ENCODE measurements around the gene RNF152.

RNF152 gene

DNA sequence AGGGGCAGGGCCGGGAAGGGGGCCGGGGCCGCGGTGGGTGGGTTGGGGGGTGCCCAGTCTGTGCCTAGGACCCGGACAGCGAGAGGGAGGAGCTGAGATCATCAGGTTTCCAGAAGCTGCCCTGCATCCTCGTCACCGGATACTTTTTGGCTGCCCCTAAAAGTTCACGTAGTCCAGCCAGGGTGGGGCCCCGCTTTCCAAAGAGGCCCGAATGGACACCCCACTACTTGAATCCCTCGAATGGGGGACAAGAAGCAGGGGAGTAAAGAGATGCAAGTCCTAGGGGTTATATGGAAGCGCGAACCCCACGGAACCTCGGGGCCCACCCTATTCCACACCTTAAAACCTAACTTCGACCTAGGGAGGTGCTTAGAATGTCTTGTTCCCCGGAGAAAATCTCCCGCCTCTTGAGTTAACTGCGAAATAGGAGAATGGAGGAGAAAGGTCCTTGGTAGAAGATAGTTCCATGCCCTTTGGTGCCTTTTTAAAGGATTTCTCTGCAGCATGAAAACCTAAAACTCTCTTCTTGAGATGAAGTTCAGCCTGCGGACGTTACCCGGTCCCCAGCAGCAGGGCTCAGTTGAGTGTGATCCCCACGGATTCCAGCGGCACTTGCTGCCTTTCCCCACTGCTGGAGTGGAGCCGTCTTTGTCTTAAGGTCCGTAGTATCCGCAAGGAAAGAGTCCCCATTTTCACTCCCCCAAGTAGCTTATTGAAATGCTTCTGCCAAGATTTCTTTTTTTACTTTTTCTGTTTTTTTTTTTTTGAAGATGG, 2.1 kb upstream of the RNF152 start:
- peaks cover 0 to 4% of the 10 kb centered on the region in 2 donors for H3K27me3 ChIP-seq (ENCODE audit: control insufficient read depth in 1 of 2, insufficient read depth in 2 of 2, low read length in 2 of 2)
- H3K27ac ChIP-seq (ENCODE audit: low read depth, low read length), result no peak overlapping the region
- peak overlapping the region in 1 of 2 donors; percentile 42 for H3K9ac ChIP-seq (ENCODE audit: low read depth in 1 of 2, low read length in 2 of 2)
- H3K9me3 ChIP-seq (ENCODE audit: control insufficient read depth in 1 of 2, low read length in 2 of 2), result no peaks in the 10 kb centered on the region
- H3K4me1 ChIP-seq (ENCODE audit: control insufficient read depth in 1 of 2, insufficient read depth in 2 of 2, low read length in 2 of 2), result peaks cover 4 to 23% of the 10 kb centered on the region in 2 donors
- peak overlapping the region; percentile 58 to 66 for H3K4me3 ChIP-seq (ENCODE audit: low read depth in 1 of 2, low read length in 2 of 2)
- peaks cover 0 to 7% of the 10 kb centered on the region in 2 donors for H3K36me3 ChIP-seq (ENCODE audit: control insufficient read depth in 1 of 2, insufficient read depth in 2 of 2, low read length in 2 of 2)

DNA sequence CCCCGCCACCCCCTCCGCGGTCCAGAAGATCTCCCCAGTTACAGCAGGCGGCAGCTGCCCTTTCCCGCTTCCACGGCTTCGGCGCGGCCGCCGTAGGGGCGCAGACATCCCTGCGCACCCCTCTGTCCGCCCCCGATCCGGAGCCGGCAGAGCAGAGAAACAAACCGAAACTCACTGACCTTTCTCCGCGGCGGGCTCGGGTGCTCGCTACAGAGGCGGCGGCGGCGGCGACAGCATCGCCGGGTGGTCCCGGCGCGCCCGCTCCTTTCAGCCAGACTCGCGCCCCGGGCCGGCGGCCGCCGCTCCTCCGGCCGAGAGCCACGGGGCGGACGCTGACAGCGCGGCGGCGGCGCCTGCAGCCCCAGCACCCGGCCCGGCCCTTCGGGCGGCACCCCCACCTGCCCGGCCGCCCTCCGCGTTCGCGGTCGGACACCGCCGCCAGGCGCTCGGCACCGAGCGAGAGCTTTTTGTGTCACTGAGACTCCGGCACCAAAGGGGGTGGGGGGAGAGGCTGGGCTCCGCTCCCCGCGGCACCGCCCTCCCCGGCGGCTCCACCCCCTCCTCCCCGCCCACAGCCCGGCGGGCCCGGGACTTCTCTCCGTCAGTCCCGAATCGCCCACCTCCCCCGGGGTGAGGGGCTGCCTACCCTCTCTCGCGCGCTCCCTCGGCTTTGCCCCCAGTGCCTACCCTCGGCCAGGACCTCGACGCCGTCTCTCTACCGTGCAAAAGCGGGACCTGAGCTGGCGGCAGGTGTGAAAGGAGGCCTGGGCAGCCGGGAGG, 1.4 kb upstream of the RNF152 start:
- no peaks in the 10 kb centered on the region for H3K9me3 ChIP-seq (ENCODE audit: control insufficient read depth in 1 of 2, low read length in 2 of 2)

DNA sequence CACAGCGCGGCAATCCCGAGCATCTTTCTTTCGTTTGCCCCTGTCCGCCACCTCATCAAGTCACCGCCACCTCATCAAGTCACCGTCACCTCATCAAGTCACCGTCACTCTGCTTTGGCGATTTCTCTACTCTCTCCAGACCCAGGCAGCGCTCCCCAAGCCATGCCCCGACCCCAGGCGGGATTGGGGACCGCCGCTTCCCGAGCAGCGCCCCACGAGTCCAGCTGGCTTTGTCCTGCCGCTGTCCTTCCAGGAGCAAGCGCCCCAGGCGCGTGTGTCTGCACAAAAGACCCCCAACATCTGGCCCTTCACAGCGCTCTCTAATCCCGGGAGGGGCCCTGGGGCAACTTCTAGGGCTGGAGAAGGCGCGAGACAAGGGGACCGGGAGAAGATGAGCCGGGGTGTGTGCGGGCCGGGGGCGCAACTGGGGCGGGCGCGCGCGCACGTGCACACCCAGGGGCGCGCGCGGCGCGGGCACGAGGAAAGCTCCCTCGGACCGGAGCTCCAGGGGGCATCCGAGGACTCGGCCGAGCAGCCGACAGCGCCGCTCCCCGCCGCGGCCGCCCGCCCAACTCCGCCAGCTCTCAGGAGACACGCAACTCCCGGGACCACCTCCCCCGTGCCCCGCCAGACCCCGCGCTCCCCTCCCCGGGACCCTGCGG, 633 bp upstream of the RNF152 start:
- Histone ChIP-seq H3K9me3 (ENCODE audit: control insufficient read depth in 1 of 2, low read length in 2 of 2) (no peaks in the 10 kb centered on the region), H3K27me3 (ENCODE audit: control insufficient read depth in 1 of 2, insufficient read depth in 2 of 2, low read length in 2 of 2) (peaks cover 0 to 4% of the 10 kb centered on the region in 2 donors), H3K4me3 (ENCODE audit: low read depth in 1 of 2, low read length in 2 of 2) (peak overlapping the region; percentile 80 to 86), H3K9ac (ENCODE audit: low read depth in 1 of 2, low read length in 2 of 2) (peak overlapping the region; percentile 63 to 80), H3K27ac (ENCODE audit: low read depth, low read length) (peak overlapping the region; percentile 63), H3K4me1 (ENCODE audit: control insufficient read depth in 1 of 2, insufficient read depth in 2 of 2, low read length in 2 of 2) (peaks cover 4 to 21% of the 10 kb centered on the region in 2 donors), H3K36me3 (ENCODE audit: control insufficient read depth in 1 of 2, insufficient read depth in 2 of 2, low read length in 2 of 2) (peaks cover 0 to 7% of the 10 kb centered on the region in 2 donors)

More for the DNA sequence above, 1.4 kb upstream of the RNF152 start:
- Histone ChIP-seq H3K27me3 (ENCODE audit: control insufficient read depth in 1 of 2, insufficient read depth in 2 of 2, low read length in 2 of 2) (peaks cover 0 to 4% of the 10 kb centered on the region in 2 donors), H3K36me3 (ENCODE audit: control insufficient read depth in 1 of 2, insufficient read depth in 2 of 2, low read length in 2 of 2) (peaks cover 0 to 7% of the 10 kb centered on the region in 2 donors), H3K27ac (ENCODE audit: low read depth, low read length) (peak overlapping the region; percentile 63), H3K4me1 (ENCODE audit: control insufficient read depth in 1 of 2, insufficient read depth in 2 of 2, low read length in 2 of 2) (peaks cover 4 to 23% of the 10 kb centered on the region in 2 donors), H3K9ac (ENCODE audit: low read depth in 1 of 2, low read length in 2 of 2) (peak overlapping the region; percentile 63), H3K4me3 (ENCODE audit: low read depth in 1 of 2, low read length in 2 of 2) (peak overlapping the region; percentile 80 to 86)

DNA sequence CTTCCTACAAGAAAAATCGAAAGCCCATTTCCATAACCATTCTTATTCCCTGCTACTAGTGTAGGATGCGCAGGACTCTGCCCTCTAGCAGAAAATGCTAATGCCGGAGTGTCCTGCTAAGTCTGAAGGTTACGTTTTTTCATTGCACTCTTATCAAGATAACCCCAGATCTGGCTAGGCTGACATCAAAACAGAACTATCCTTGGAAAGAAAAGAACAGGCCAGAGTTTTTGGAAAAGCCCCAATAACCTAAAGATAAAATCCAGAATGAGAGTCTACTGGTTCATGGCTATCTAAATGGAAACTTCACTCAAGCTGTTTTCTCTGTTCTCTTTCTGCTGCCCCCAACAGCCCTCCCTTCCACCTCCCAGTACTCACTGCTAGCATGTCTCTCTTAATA, 913 bp downstream of the RNF152 start:
- H3K36me3 ChIP-seq (ENCODE audit: control insufficient read depth in 1 of 2, insufficient read depth in 2 of 2, low read length in 2 of 2), result peaks cover 0 to 7% of the 10 kb centered on the region in 2 donors
- no peak overlapping the region for H3K27ac ChIP-seq (ENCODE audit: low read depth, low read length)
- H3K4me1 ChIP-seq (ENCODE audit: control insufficient read depth in 1 of 2, insufficient read depth in 2 of 2, low read length in 2 of 2), result peaks cover 4 to 28% of the 10 kb centered on the region in 2 donors
- no peak overlapping the region for H3K9ac ChIP-seq (ENCODE audit: low read depth in 1 of 2, low read length in 2 of 2)
- H3K9me3 ChIP-seq (ENCODE audit: control insufficient read depth in 1 of 2, low read length in 2 of 2), result no peaks in the 10 kb centered on the region
- peaks cover 0 to 2% of the 10 kb centered on the region in 2 donors for H3K27me3 ChIP-seq (ENCODE audit: control insufficient read depth in 1 of 2, insufficient read depth in 2 of 2, low read length in 2 of 2)
- peak overlapping the region in 1 of 2 donors; percentile 80 for H3K4me3 ChIP-seq (ENCODE audit: low read depth in 1 of 2, low read length in 2 of 2)

DNA sequence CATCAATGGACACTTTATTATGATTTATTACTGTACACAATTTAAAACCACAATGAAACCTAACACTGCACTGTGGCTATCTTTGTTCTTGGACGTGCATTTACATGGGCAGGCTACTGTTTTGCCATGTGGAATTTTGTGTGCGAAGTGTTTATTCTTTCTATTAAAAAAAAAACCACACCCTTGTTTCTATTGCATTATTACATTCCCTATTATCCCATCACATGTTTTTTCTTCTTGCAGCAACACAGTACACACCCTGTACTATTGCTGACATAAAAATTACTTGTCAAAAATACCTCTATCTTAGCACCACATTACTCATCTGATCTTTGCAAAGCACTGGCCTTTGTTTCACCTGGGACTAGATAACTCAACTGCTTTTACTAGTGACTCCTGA, 1.5 kb downstream of the RNF152 start:
- Histone ChIP-seq H3K9me3 (ENCODE audit: control insufficient read depth in 1 of 2, low read length in 2 of 2) (no peaks in the 10 kb centered on the region), H3K27me3 (ENCODE audit: control insufficient read depth in 1 of 2, insufficient read depth in 2 of 2, low read length in 2 of 2) (no peaks in the 10 kb centered on the region), H3K9ac (ENCODE audit: low read depth in 1 of 2, low read length in 2 of 2) (no peak overlapping the region), H3K4me3 (ENCODE audit: low read depth in 1 of 2, low read length in 2 of 2) (no peak overlapping the region), H3K27ac (ENCODE audit: low read depth, low read length) (no peak overlapping the region), H3K36me3 (ENCODE audit: control insufficient read depth in 1 of 2, insufficient read depth in 2 of 2, low read length in 2 of 2) (peaks cover 0 to 7% of the 10 kb centered on the region in 2 donors), H3K4me1 (ENCODE audit: control insufficient read depth in 1 of 2, insufficient read depth in 2 of 2, low read length in 2 of 2) (peaks cover 4 to 28% of the 10 kb centered on the region in 2 donors)

DNA sequence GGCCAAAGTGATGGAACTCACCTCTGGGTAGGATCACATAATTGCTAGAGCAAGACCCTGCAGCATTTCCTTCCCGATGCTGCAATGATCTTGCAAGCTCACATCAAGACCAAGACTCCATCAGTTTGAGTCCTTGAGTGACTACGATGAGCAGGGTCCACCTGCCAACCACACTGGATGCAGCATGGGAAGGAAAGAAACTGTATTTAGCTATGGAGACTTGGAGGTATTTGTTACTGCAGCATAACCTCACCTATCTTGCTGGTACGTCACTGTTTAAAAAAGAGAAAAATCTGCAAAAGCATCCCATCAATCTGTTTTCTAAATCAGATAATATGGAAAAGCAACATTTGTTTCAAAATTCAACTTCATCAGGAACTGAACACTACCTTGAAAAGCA, 2.5 kb downstream of the RNF152 start:
- peaks cover 4 to 28% of the 10 kb centered on the region in 2 donors for H3K4me1 ChIP-seq (ENCODE audit: control insufficient read depth in 1 of 2, insufficient read depth in 2 of 2, low read length in 2 of 2)
- H3K9me3 ChIP-seq (ENCODE audit: control insufficient read depth in 1 of 2, low read length in 2 of 2), result no peaks in the 10 kb centered on the region
- no peak overlapping the region for H3K4me3 ChIP-seq (ENCODE audit: low read depth in 1 of 2, low read length in 2 of 2)
- no peak overlapping the region for H3K9ac ChIP-seq (ENCODE audit: low read depth in 1 of 2, low read length in 2 of 2)
- no peaks in the 10 kb centered on the region for H3K27me3 ChIP-seq (ENCODE audit: control insufficient read depth in 1 of 2, insufficient read depth in 2 of 2, low read length in 2 of 2)
- H3K27ac ChIP-seq (ENCODE audit: low read depth, low read length), result no peak overlapping the region
- peaks cover 0 to 7% of the 10 kb centered on the region in 2 donors for H3K36me3 ChIP-seq (ENCODE audit: control insufficient read depth in 1 of 2, insufficient read depth in 2 of 2, low read length in 2 of 2)

DNA sequence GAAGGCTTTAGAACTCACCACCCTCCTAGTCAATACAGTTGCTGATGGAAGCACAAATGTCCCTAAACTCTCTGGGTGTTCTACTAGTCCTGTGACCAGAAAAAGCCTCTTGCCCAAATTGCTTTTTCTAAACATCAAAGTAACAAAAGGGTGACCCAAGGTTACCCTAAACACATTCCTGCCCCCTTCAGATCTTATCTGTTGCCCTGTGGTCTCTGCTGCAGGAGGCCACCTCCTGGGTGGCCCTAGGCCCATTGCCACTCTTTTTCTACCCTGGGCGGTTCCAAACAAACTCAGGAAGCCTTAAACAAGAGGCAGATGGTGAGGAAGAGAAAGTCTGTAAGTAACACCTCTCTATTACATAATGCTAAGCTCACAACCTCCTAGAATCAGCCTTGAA, 3.3 kb downstream of the RNF152 start:
- Histone ChIP-seq H3K27ac (ENCODE audit: low read depth, low read length) (no peak overlapping the region), H3K27me3 (ENCODE audit: control insufficient read depth in 1 of 2, insufficient read depth in 2 of 2, low read length in 2 of 2) (no peaks in the 10 kb centered on the region), H3K9me3 (ENCODE audit: control insufficient read depth in 1 of 2, low read length in 2 of 2) (no peaks in the 10 kb centered on the region), H3K36me3 (ENCODE audit: control insufficient read depth in 1 of 2, insufficient read depth in 2 of 2, low read length in 2 of 2) (peaks cover 0 to 7% of the 10 kb centered on the region in 2 donors), H3K9ac (ENCODE audit: low read depth in 1 of 2, low read length in 2 of 2) (no peak overlapping the region), H3K4me1 (ENCODE audit: control insufficient read depth in 1 of 2, insufficient read depth in 2 of 2, low read length in 2 of 2) (peaks cover 0 to 22% of the 10 kb centered on the region in 2 donors), H3K4me3 (ENCODE audit: low read depth in 1 of 2, low read length in 2 of 2) (no peak overlapping the region)

DNA sequence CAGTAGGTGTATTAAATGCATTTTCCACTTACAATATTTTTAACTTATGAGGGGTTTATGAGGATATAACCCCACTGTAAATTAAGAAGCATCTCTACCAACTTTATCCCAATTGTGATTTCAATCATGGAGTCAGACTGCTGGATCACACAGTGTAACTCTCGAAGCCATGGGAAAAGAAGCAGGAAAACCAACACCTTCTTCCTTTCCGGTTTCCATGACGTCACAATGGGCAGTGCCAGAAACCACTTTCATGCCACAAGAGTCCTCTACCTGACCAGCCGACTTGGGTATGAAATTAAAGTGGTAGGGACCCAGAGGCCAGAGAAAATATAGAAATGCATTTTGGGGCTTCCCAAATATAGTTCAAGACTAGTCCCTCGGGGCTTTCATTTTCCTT, 4.2 kb downstream of the RNF152 start:
- no peaks in the 10 kb centered on the region for H3K27me3 ChIP-seq (ENCODE audit: control insufficient read depth in 1 of 2, insufficient read depth in 2 of 2, low read length in 2 of 2)
- H3K9ac ChIP-seq (ENCODE audit: low read depth in 1 of 2, low read length in 2 of 2), result no peak overlapping the region
- no peak overlapping the region for H3K4me3 ChIP-seq (ENCODE audit: low read depth in 1 of 2, low read length in 2 of 2)
- H3K36me3 ChIP-seq (ENCODE audit: control insufficient read depth in 1 of 2, insufficient read depth in 2 of 2, low read length in 2 of 2), result peaks cover 0 to 7% of the 10 kb centered on the region in 2 donors
- no peaks in the 10 kb centered on the region for H3K9me3 ChIP-seq (ENCODE audit: control insufficient read depth in 1 of 2, low read length in 2 of 2)
- no peak overlapping the region for H3K27ac ChIP-seq (ENCODE audit: low read depth, low read length)
- H3K4me1 ChIP-seq (ENCODE audit: control insufficient read depth in 1 of 2, insufficient read depth in 2 of 2, low read length in 2 of 2), result peaks cover 0 to 22% of the 10 kb centered on the region in 2 donors

DNA sequence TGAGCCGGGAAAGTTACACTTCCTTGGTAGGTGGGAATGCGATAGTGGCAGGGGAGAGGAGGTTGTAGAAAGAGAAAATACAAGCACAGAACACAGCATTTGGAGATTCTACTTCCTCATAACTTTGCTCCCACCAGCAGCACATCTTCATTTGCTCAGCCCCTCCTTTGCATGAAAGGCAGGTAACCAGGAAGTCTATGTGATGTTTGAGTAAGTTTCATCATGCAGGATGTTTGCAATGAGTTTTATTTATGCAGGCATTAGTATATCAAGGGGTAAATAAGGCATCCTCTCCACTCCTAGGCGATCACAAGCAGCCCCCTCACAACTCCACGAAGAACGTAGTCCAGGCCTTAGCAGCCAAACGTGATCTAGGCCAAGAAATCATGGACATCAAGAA, 5.0 kb downstream of the RNF152 start:
- Histone ChIP-seq H3K4me1 (ENCODE audit: control insufficient read depth in 1 of 2, insufficient read depth in 2 of 2, low read length in 2 of 2) (peaks cover 0 to 17% of the 10 kb centered on the region in 2 donors), H3K4me3 (ENCODE audit: low read depth in 1 of 2, low read length in 2 of 2) (no peak overlapping the region), H3K27ac (ENCODE audit: low read depth, low read length) (no peak overlapping the region), H3K9me3 (ENCODE audit: control insufficient read depth in 1 of 2, low read length in 2 of 2) (no peaks in the 10 kb centered on the region), H3K27me3 (ENCODE audit: control insufficient read depth in 1 of 2, insufficient read depth in 2 of 2, low read length in 2 of 2) (no peaks in the 10 kb centered on the region), H3K9ac (ENCODE audit: low read depth in 1 of 2, low read length in 2 of 2) (no peak overlapping the region), H3K36me3 (ENCODE audit: control insufficient read depth in 1 of 2, insufficient read depth in 2 of 2, low read length in 2 of 2) (peaks cover 0 to 7% of the 10 kb centered on the region in 2 donors)
